SIG-M5 (cell line): Measurements from ENCODE around the gene DIAPH3.
"Not testable (repeated sequence)": the region's sequence is repeated elsewhere in the genome, so short reads cannot be mapped to it uniquely, and the experiment has no call there.

Experiments
- DNase-seq: peaks from one replicate; lab custom pipeline; 2025; lab: John Stamatoyannopoulos, UW

The DIAPH3 gene

DNA sequence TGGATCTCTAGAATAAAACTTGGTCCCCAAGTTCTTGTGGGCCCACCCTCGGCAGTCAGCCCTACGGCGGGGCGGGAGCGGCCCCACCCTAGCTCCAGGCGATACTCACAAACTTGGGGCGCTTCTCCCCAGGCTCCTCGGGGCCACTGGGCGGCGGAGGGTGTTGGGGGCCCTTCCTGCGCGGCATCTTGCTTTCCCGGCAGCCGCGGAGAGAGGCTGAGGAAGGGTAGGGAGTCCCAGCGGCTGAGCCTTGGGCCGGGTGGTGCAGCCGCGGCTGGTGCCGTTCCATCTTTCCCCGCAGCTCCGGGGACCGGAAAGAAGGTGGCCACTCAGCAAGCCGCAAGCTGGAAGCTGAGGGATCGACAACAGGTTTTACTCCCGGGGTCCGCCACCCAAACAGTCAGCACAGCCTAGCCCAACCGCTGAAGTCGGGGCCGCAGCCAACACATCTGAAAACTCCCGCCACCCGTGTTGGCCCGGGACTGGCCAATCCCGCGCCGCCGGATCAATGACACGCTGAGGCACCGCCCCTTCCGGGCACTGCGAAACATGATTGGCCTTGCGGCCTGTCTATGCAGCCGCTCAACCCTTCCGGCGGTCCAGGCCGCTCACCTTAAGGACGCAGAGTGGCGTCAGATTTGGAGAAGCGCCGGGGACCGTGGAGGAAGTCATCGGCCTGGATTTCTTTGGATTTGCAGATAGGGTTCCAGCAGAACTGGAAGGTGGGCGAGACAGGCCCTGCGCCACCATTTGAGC is at the start of gene DIAPH3:
Gene DIAPH3 (minus strand): TSS at position 451 of the 756 bp plus-strand sequence. CDS start 162 bp downstream, at position 289.
- DNase-seq, result peak; percentile 66

- no peak for DNase-seq
Observed at GRCh38 chr13:60213236-60213744, 49.6 kb upstream of the DIAPH3 start.

GRCh38 chr13:60211548-60211947 is 47.8 kb upstream of the DIAPH3 start:
- no peak for DNase-seq

DNA sequence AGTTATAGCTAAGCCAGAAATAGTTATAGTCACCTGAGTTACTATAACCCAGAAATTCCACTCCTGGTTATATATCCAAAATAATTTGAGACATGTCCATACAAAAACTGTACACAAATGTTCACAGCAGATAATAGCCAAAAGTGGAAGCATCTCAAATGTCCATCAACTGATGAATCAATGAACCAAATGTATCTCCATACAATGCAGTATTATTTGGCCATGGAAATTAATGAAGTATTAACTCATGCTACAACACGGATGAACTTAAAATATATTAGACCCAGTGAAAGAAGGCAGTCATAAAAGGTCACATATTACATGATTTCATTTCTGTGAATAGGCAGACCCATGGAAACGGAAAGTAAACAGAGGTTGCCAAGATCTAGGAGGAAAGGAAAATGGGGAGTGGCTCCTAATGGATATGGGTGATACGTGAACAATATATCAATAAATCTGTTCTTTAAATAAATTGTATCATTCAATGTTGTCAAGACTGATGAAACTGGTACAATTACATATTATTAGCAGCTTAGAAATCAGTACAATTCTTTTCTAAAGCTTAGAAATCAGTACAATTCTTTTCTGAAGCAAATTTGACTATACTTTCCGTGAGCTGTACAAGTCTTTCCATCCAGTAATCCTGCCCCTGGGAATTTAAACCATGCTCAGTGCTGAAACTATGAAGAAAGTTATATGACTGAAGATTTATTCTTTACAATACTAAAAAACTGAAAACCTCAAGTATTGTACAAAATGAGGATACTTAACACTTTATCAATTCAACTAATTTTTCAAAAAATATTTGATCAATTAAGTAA is 47.0 kb upstream of the DIAPH3 start:
- DNase-seq, result no peak

DNA sequence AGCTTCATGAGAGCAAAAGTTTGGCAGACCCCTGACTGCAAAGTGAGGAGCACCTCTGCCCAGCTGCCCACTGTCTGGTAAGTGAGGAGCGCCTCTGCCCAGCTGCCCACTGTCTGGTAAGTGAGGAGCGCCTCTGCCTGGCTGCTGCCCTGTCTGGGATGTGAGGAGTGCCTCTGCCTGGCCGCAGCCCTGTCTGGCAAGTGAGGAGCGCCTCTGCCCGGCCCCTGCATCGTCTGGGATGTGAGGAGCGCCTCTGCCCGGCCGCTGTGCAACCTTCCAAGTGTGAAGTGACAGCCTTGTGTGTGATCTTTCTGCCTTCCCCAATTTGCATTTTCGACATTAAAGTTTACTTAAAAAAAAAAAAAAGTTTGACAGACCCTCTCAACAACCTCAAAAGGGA is 41.8 kb upstream of the DIAPH3 start:
- not testable (repeated sequence) for DNase-seq

DNA sequence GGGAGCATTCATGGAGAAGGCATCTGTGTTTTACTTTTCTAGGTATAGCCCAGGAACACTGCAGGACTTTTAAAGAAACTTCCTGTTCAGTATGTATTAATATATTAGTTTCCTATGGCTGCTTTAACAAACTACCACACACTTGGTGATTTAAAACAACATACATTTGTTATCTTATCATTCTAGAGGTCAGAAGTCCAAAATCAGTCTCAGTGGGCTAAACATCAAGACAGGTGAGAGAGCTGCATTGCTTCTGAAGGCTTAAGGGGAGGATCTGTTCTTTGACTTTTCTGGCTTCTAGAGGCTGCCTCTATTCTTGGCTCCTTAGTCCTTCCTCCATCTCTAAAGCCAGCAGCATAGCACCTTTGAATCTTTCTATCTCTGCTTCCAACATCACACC is 37.6 kb upstream of the DIAPH3 start:
- DNase-seq, result no peak

DNA sequence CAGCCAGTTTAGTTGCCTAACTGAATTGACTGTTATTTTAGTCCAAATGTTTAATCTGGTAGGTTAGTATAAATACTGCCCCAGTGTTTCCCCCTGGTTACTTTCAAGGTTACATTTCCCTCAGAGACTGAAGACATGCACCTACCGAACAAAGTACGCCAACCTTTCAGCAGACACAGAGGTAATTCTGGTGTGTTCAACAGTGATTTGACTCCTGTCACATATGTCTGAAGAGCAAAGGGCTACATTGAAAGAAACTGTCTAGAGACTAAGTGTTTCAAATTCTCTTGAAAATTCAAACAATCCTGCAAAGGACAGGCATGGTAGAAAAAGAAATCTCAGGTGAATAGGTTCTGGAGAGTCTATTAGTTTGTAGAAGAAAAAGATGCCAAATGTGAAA is 32.2 kb upstream of the DIAPH3 start:
- DNase-seq, result not testable (repeated sequence)

- no peak for DNase-seq
Observed at GRCh38 chr13:60182907-60183306, 19.2 kb upstream of the DIAPH3 start.

- DNase-seq, result no peak
Observed at GRCh38 chr13:60178327-60178726, 14.6 kb upstream of the DIAPH3 start.

DNA sequence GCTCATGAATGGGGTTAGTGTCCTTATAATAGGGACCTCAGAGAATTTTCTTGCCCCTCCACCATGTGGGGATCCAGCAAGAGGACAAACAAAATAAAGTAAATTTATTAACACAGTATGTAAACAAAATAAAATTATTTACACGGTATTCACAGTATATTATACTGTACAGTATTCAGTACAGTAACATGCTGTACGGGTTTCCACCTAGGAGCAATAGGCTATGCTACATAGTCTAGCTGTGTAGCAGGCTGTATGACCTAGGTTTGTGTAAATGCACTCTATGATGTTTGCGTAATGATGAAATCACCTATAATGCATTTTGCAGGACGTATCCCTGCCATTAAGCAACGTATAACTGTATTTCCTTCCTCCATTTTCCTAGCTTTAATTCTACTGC is 11.8 kb upstream of the DIAPH3 start:
- DNase-seq, result no peak

DNA sequence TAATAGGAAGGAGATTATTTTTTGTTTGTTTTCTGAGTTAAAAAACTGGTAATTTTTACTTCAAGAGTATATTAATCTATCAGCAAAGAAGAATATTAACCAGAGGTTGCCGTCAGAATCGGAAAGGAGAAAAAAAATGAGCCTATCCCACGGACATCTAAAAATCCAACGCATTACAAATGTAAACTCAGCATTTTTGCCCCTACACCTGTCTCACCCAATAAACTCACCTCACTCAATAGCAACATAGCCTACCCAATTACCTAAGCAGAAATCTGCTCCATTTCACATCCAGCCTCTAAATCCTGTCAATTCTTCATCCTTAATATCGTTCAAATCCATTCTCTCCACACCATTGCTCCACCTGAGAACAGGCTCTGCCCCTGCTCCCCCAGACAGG is 10.4 kb upstream of the DIAPH3 start:
- DNase-seq, result no peak

- no peak for DNase-seq
Observed at GRCh38 chr13:60172111-60172510, 8.4 kb upstream of the DIAPH3 start.

DNA sequence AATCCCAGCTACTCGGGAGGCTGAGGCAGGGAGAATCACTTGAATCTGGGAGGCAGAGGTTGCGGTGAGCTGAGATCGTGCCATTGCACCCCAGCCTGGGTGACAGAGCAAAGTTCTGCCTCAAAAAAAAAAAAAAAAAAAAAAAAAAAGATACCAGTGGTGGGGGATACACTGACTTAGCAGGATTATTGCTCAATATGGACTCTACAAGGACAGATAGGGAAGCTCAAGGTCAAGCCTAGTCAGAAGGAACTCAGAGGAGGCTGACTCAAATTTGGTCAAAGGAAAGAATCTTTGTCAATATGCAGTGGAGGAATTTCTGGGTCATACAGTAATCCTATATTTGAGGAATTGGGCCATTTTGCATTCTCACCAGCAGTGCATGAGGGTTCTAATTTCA is 6.7 kb upstream of the DIAPH3 start:
- DNase-seq, result no peak

GRCh38 chr13:60169239-60170031 is 5.7 kb upstream of the DIAPH3 start:
- no peak for DNase-seq

GRCh38 chr13:60167121-60167520 is 3.4 kb upstream of the DIAPH3 start:
- no peak for DNase-seq

GRCh38 chr13:60165391-60166099 is 1.8 kb upstream of the DIAPH3 start:
- DNase-seq, result no peak

DNA sequence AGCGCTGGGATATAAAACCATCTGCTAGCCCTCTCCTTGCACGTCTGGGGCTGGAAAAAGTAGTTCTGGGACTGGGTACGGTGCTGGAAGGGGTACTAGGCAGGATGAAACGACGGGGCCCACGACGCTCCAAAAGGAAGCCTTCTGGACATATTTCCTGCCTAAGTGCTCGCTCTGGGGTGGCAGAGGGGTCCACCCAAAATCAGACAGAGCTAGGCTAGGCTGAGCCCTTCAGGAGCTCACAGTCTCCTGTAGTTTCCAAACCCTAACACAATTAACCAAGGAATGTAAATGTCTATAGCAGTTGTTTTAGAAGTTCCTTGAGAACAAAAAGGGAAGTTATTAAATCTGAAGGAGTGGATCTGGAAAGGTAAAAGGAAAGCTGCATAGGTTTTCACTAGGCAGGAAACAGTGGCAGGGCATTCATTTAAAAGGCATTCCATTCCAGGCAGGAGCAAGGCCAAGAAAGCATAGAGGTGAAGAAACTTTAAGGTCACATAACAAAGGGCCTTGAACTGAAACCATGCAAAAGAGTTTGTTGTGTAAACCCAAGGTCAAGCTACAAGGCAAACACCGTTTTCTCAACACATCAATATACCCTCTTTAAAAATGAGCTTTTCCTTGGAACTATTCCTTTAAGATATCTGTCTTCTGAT is 634 bp upstream of the DIAPH3 start:
- DNase-seq, result no peak

- DNase-seq, result no peak
Observed at GRCh38 chr13:60162096-60162495, 1.6 kb downstream of the DIAPH3 start.

DNA sequence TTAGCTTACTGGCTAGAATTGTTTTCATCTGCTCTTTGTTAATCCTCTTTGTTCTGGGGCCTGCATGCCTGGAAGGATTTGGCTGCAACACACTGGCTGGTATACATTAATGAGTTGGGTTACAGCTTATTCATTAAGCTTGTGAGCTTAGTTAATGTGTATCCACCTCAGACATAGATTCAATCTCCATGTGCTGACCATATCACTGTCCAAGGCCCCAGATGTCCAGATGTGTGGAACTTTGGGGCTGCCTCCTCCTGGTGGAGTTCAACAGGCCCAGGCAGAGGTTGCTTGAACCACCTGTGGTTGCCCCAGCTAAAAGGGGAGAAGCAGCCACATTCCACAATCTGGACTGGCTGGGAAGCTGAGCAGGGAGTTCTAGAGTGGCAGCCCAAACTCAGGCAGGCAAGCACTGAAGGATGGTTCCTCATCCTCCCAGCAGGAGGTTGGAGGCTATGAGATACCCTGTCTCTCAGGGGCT is 5.4 kb downstream of the DIAPH3 start:
- no peak for DNase-seq

GRCh38 chr13:60155978-60156377 is 7.8 kb downstream of the DIAPH3 start:
- DNase-seq, result no peak

DNA sequence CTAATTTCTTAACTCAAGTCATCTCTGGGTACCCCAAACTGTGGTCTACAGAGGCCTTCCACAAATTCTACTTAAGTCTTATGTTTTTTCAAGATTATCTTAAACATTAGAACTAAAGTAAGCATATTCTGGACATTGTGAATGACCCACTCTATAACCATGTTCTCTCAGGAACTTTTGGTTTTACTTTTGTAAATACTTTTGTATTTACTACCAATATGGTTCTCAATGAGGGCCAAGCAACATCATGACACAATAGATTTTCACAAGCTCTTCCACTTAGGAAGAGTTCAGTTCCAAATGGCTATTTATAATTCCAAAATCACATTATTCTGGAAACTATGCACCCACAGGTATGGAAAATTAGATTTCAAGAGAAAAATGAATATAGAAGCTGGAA is 10.8 kb downstream of the DIAPH3 start:
- no peak for DNase-seq
